Right lobe of liver (tissue), 6 donors: ENCODE measurements around the gene OR10G8. TPM values are rescaled to one million over a fixed set of nuclear protein-coding genes. Genes with fewer than 3 reads are reported as not detected.

Source experiments
- ATAC-seq, 4 donors: fragments of 200-7000 bp; cut with Tn5 transposase; one replicate each; pipeline ENCODE4 v1.9.1; 2020; ENCODE audit warnings: mild to moderate bottlenecking in 4 of 4, moderate library complexity in 4 of 4
- DNase-seq, 3 donors: peaks; one replicate each; pipeline ENCODE4 v3.0.0-alpha.2; 2020
- H3K27ac ChIP-seq, 3 donors: fragments of 200-600 bp; one replicate each; pipeline ENCODE4 v1.8.0; 2022
- H3K27me3 ChIP-seq, 2 donors: fragments of 200-600 bp; one replicate each; pipeline ENCODE4 v1.8.0; 2022
- H3K36me3 ChIP-seq, 4 donors: fragments of 200-600 bp; sonication (generic) in 1 of 4; one replicate each; pipeline versions ENCODE4 v1.5.1 to v1.8.0; 2017 to 2022; ENCODE audit warnings: control low read depth in 1 of 4
- H3K4me1 ChIP-seq, 4 donors: fragments of 200-600 bp; sonication (generic) in 1 of 4; one replicate each; pipeline versions ENCODE4 v1.5.1 to v1.8.0; 2017 to 2022; ENCODE audit warnings: control low read depth in 1 of 4
- H3K4me3 ChIP-seq, 3 donors: fragments of 200-600 bp; one replicate each; pipeline ENCODE4 v1.8.0; 2022
- H3K9me3 ChIP-seq, 4 donors: fragments of 200-600 bp; sonication (generic) in 1 of 4; one replicate each; pipeline versions ENCODE4 v1.5.1 to v1.8.0; 2017 to 2022; ENCODE audit warnings: control low read depth in 1 of 4
- POLR2A ChIP-seq: fragments of 450-650 bp; IDR thresholded peaks from one replicate; pipeline ENCODE4 v1.6.1; 2017; ENCODE audit warnings: antibody characterized with exemption, mild to moderate bottlenecking
- WGBS: methylation state at CpG from one replicate; pipeline ENCODE4 v1.1.6; 2018; ENCODE audit warnings: low coverage, low lambda C conversion rate; ENCODE audit not compliant: insufficient coverage; ENCODE audit errors: missing lambda C conversion rate; 5-methylcytosine and 5-hydroxymethylcytosine counted together
- intact Hi-C, 2 donors: fragments of 100-400 bp; cut with DNase I; formaldehyde crosslinking; loops; one replicate each; pipeline versions ENCODE4 v1.11.2 to v1.14.1; 2022
- total RNA-seq, 6 experiments: library from RNA; depleted of rRNA in 2 of 6; stranded (reverse); fragments of >200 nt in 2 of 6; fragmentation: NEBNext Ultra II Directional in 3 of 6; extraction: Animal tissue kit (Norgen Biotek cat#: 25700) in 3 of 6; gene quantifications; one replicate each; pipeline versions ENCODE4 v1.1.0 to v1.2.4, GENCODE V29; 2016 to 2023
- TF ChIP-seq, protein P1 (sequence below), 4 donors: fragments of 200-600 bp in 3 of 4; fragments of 450-650 bp in 1 of 4; IDR thresholded peaks; one replicate each; pipeline versions ENCODE4 v1.5.1 to v1.8.0; 2016 to 2022; ENCODE audit warnings: antibody characterized with exemption in 4 of 4, mild to moderate bottlenecking in 2 of 4
- donor health status: DM: no; HTN: yes; CAD: no.
- donor health status: DM: no; HTN: no; CAD: no.
- donor health status: DM: no; HTN: no; CAD: no.
- donor health status: DM: no; HTN: yes; CAD: no.
- donor health status: DM: no; HTN: yes; CAD: no.

OR10G8 gene
- total RNA-seq, 6 experiments from 2014 or later, result not detected

DNA sequence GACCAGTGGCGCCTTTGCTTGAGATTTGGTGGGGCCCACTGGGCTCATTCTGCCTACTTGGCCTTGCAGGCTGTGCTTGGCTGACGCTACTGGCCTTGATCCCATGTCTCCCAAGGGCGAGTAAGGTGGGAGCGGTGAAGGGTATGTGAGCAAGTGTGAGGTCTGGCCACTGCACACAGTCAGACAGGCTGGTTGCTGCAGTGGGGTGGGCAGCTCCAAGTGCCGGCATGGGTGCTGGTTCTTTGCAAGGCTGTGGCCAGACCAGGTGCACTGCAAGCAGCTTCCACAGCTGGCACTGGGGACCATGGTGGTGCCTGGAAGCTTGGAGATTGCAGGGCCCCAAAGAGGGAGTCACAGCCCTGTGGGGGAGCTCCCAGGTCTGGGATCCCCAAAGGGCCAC is 48.0 kb downstream of the OR10G8 start:
- intact Hi-C loops, result no loop called here

DNA sequence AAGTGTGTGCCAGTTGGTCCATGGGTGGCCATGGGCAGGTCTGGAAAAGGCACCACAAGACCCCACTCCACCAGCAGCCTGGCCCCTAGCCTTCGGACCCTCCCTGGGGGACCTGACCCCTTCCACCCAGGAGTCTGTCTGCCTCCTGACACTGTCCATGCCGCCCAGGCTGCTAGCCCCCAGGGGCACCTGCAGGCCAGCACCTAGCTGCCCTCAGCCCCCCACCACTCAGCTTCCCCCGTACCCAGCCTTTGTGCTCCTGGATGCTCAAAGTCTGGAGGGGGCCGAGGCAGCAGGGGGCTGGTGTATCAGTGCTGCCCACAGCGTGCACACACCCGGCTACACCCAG is 48.9 kb downstream of the OR10G8 start:
- Histone ChIP-seq H3K4me3 (no peak overlapping the region), H3K4me1 (peaks cover 0 to 2% (median 0%) of the 10 kb centered on the region in 4 donors), H3K9me3 (no peaks in the 10 kb centered on the region), H3K27me3 (peaks cover 0 to 4% of the 10 kb centered on the region in 2 donors), H3K27ac (no peak overlapping the region), H3K36me3 (no peaks in the 10 kb centered on the region)
- DNase-seq, result no peak
- no CpG with 5 or more reads among the region's 6 CpGs for WGBS
- TF ChIP-seq POLR2A, result no peak
- TF ChIP-seq, protein P1, sequence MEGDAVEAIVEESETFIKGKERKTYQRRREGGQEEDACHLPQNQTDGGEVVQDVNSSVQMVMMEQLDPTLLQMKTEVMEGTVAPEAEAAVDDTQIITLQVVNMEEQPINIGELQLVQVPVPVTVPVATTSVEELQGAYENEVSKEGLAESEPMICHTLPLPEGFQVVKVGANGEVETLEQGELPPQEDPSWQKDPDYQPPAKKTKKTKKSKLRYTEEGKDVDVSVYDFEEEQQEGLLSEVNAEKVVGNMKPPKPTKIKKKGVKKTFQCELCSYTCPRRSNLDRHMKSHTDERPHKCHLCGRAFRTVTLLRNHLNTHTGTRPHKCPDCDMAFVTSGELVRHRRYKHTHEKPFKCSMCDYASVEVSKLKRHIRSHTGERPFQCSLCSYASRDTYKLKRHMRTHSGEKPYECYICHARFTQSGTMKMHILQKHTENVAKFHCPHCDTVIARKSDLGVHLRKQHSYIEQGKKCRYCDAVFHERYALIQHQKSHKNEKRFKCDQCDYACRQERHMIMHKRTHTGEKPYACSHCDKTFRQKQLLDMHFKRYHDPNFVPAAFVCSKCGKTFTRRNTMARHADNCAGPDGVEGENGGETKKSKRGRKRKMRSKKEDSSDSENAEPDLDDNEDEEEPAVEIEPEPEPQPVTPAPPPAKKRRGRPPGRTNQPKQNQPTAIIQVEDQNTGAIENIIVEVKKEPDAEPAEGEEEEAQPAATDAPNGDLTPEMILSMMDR (IDR thresholded peaks at IDR 0.05), result no peak
- peak in 1 of 4 donors; percentile 32 for ATAC-seq
- intact Hi-C loops, result no loop called here

More for the DNA sequence above, 48.0 kb downstream of the OR10G8 start:
- Histone ChIP-seq H3K4me1 (peaks cover 0 to 7% (median 0%) of the 10 kb centered on the region in 4 donors), H3K27me3 (peaks cover 0 to 4% of the 10 kb centered on the region in 2 donors), H3K27ac (no peak overlapping the region), H3K36me3 (no peaks in the 10 kb centered on the region), H3K4me3 (no peak overlapping the region), H3K9me3 (no peaks in the 10 kb centered on the region)
- WGBS, result 94% methylated on average over 4 of the region's 5 CpGs
- DNase-seq (no peak), ATAC-seq (no peak)
- TF ChIP-seq, protein P1 (IDR thresholded peaks at IDR 0.05), result no peak
- TF ChIP-seq POLR2A, result no peak

DNA sequence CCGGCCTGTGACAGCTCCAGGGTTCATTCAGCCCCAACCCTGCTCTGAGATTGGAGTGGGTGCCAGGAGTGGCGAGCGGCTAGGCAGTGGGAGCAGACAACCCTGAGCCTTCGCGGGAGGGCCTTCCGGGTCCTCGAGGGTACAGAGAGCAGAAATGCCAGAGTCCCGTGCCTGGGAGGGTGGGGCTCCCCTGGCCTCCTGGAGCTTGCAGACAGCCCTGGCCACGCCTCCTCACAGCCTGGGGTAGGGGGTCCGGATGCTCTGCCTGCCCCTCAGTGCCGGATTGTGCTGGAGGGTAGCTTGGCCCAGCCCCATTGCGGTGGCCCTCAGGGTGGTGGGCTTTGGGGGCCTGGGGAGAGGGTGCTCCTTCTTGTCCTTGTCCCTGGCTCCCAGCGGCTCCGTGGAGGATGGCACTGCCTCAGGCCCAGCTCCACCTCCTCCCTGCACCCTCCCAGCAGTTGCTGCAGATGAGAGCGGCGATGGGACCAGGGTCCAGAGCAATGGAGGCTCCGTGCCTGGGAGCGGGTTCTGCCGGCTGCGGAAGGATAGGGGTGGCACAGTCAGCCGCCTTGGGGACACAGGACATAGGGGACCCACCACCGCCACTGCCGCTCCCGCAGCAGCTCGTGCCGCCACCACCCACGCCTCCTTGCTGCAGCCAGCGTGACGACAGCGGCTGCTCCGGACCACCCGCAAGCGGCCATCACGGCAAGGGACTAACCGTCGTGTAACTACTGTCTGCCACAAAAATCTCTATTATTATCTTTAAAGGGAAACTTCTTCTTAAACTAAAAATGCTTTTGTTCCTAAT is 49.4 kb downstream of the OR10G8 start:
- intact Hi-C loops, result no loop called here
- Histone ChIP-seq H3K4me3 (peak overlapping the region in 2 of 3 donors; percentile 16 to 24), H3K4me1 (peaks cover 0 to 2% (median 0%) of the 10 kb centered on the region in 4 donors), H3K27ac (no peak overlapping the region), H3K27me3 (peaks cover 0 to 4% of the 10 kb centered on the region in 2 donors), H3K36me3 (no peaks in the 10 kb centered on the region), H3K9me3 (no peaks in the 10 kb centered on the region)
- WGBS, result 0% methylated on average over 3 of the region's 36 CpGs
- peak; percentile 39 to 51 (median 46) for ATAC-seq
- peak in 1 of 3 donors; percentile 31 for DNase-seq
- TF ChIP-seq, protein P1 (IDR thresholded peaks at IDR 0.05), result no peak
- no peak for TF ChIP-seq POLR2A

DNA sequence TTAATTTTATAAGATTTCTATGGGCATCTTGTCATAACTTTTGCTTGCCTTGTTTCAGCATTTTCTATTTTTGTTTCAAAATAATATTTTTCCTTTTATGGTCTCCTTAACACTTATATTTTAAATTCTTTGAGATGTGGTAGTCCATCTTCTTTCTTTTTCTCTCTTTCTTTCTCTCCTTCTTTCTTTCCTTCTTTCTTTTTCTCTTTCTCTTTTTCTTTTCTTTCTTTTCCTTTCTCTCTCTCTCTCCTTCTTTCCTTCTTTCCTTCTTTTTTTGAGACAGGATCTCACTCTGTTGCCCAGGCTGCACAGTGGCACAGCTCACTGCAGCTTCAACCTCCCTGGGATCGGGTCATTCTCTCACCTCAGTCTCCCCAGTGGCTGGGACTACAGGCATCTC is 50.7 kb downstream of the OR10G8 start:
- DNase-seq (no peak), ATAC-seq (no peak)
- Histone ChIP-seq H3K9me3 (no peaks in the 10 kb centered on the region), H3K4me3 (no peak overlapping the region), H3K27ac (no peak overlapping the region), H3K27me3 (peaks cover 0 to 4% of the 10 kb centered on the region in 2 donors), H3K4me1 (peaks cover 0 to 2% (median 0%) of the 10 kb centered on the region in 4 donors), H3K36me3 (no peaks in the 10 kb centered on the region)
- intact Hi-C loops, result no loop called here
- 67% methylated on average over 1 of the region's 1 CpG for WGBS
- no peak for TF ChIP-seq POLR2A
- TF ChIP-seq, protein P1 (IDR thresholded peaks at IDR 0.05), result no peak
